GM19455 (cell line): ENCODE data around the gene EAPP.
"Not testable (repeated sequence)": the region's sequence is repeated elsewhere in the genome, so short reads cannot be mapped to it uniquely, and the experiment has no call there.

ENCODE experiments used
- ATAC-seq: cut with Tn5 transposase; IDR thresholded peaks from one replicate; pipeline ENCODE4 v1.9.1; 2021; ENCODE audit not compliant: unreplicated experiment

The EAPP gene

GRCh38 chr14:34488528-34488927 is 51.0 kb downstream of the EAPP start:
- no peak for ATAC-seq

DNA sequence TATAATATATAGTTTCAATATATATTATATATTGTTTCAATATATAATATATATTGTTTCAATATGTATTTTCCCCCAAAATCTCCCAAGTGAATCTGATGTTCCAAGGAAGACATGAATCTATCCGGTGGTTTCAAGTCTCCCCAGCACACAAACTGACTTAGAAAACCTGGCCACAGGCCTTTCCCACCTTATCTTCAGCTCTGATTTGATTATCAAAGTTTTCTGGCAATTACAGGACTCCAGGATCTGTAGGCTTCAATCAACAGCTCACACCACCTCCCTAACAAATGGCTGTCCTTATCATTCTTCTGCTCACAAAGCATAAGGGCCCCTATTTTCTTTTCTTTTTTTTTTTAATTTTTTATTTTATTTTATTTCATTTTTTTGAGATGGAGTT is 54.8 kb downstream of the EAPP start:
- ATAC-seq, result no peak

DNA sequence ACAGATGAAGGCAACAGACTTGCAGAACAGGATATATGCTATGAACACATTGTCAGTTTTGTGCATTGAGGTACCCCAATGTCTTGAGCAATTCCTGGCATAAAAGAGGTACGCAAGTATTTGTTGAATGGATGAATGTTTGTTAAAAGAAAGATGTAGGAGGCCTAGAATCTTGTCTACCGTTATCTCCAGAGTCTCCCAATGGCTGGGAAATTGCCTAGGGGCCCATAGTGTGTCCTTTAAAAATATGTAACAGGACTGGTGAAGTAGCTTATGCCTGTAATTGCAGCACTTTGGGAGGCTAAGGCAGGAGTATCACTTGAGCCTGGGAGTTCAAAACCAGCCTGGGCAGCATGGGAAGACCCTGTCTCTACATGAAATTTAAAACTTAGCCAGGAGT is 57.0 kb downstream of the EAPP start:
- no peak for ATAC-seq

GRCh38 chr14:34479694-34480093 is 59.8 kb downstream of the EAPP start:
- no peak for ATAC-seq

GRCh38 chr14:34478261-34478660 is 61.2 kb downstream of the EAPP start:
- ATAC-seq, result no peak

DNA sequence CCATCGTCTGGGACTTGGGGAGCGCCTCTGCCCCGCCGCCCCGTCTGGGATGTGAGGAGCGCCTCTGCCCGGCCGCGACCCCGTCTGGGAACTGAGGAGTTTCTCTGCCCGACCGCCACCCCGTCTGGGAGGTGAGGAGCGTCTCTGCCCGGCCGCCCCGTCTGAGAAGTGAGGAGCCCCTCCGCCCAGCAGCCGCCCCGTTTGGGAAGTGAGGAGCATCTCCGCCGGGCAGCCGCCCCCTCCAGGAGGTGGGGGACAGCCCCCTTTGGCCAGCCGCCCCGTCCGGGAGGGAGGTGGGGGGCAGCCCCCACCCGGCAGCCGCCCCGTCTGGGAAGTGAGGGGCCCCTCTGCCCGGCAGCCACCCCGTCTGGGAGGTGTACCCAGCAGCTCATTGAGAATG is 63.5 kb downstream of the EAPP start:
- ATAC-seq, result not testable (repeated sequence)

DNA sequence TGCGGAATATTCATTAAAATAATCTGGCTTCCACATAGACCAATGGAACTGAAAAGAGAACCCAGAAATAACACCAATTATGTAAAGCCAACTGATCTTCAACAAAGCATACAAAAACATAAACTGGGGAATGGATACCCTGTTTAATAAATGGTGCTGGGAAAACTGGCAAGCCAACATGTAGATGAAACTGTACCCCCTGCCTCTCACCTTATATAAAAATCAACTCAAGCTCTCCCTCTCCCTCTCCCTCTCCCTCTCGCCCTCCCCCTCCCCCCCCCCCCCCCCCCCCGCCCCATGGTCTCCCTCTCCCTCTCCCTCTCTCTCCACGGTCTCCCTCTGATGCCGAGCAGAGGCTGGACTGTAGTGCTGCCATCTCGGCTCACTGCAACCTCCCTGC is 64.3 kb downstream of the EAPP start:
- no peak for ATAC-seq

- no peak for ATAC-seq
These were observed 65.3 kb downstream of the EAPP start for GRCh38 chr14:34474187-34474679.

DNA sequence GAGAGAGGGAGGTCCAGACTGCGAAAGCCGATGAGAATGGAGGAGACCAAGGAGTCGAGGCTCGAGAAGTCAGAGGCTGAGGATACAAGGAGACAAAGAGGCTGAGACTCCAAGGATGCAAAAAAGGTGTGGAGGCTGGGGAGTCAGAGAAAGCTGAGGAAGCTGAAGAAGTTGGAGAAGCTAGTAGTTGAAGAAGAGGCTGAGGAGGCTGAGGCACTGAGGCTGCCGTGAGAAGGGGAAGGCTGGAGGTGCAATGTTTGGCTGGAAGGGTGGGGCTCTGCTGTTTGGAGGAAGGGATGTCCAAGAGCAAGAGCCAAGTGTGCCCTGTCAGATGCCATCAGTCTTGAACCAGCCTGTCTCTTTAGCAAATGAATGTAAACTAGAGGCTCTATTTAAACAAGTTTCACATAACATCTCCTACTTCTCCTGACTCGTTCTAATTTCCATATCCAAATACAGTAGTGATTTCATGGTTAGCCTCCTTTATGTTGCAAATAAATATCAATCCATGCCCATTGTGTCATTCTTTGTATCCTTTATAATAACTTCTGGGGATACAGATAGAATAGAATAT is 66.7 kb downstream of the EAPP start:
- ATAC-seq, result no peak

DNA sequence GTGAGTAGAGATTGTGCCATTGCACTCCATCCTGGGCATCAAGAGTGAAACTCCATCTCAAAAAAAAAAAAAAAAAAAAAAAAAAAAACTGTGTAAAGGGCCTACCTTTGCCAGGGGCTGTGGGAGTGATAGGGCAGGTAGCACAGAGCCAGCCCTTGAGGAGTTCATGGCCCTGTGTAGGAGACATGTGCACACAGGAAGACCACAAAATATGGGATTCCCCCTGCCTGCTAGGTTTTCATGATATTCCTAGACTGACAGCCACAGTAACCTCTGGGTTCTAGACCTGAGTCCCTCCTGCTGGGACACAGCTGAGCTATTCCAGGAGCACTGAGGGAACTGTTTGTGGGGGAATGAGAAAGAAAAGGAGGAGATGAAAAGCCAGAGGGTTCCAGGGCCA is 69.2 kb downstream of the EAPP start:
- ATAC-seq, result no peak

DNA sequence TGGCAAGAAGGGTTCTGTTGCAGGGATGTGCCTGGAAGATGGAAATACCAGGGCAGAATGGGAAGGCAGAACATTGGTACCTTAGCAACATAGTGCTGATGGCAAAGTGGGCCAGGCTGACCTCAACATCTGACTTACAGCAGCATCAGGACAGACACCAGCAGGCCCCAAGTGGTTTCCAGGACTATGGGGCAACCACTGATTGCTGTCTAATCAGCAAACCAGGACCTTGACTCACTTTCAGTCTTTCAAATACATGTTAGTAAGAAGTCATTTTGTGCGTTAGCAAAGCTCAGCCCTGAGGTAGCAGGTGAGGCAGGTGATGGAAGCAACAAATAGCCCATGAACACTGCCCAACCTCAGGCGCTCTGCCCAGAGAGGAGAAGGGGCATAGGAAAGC is 72.8 kb downstream of the EAPP start:
- no peak for ATAC-seq
